Brain microvascular endothelial cell (primary cell): Measurements from ENCODE around the gene SLC5A10.

Experiments
- DNase-seq: peaks from one replicate; pipeline ENCODE4 v3.0.0-alpha.2; 2020
- H3K27ac ChIP-seq: fragments of 250-450 bp; sonication (Bioruptor Pico); 2 replicates; pipeline ENCODE4 v1.5.1; 2020; ENCODE audit warnings: mild to moderate bottlenecking, moderate library complexity
- H3K27me3 ChIP-seq: fragments of 250-450 bp; sonication (Bioruptor Pico); replicated peaks from 2 replicates; pipeline ENCODE4 v1.5.1; 2020; ENCODE audit warnings: mild to moderate bottlenecking
- H3K36me3 ChIP-seq: fragments of 250-450 bp; sonication (Bioruptor Pico); replicated peaks from 2 replicates; pipeline ENCODE4 v1.5.1; 2020; ENCODE audit warnings: mild to moderate bottlenecking
- H3K4me3 ChIP-seq: 2 replicates; pipeline ENCODE4 v1.5.1; 2011; ENCODE audit warnings: low read depth, mild to moderate bottlenecking, control low read depth, low read length, moderate library complexity
- in situ Hi-C: cut with HindIII; loops from 2 replicates; pipeline ENCODE4 v1.10.0; 2017; ENCODE audit warnings: low sequenced_read_pairs, low pct_ligation_motif_present
- TF ChIP-seq, protein P1 (sequence below): IDR thresholded peaks from 2 replicates; pipeline ENCODE4 v1.5.1; 2011; ENCODE audit warnings: low read depth, mild to moderate bottlenecking, moderate library complexity, low read length, control low read depth, inconsistent platforms; ENCODE audit errors: missing control alignments

Gene SLC5A10

DNA sequence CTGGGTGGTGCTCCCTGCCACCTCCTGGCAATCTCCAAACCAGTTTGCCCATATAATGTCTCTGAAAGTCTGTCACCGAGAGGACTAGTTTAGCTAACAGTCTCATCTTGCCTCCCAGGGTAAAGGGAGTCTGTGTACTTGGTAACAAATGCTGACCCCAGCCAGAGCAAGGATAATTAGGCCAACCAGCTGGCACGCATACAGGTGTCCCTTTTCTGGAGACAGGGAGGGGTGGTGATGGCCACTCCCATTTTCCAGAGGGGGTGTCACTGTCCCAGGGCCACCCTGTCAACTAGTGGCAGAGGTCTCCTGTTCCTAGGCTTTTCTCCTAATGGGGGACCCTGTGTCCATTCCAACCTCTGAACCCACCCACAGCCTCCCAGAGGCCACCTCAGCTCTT is 44.5 kb downstream of the SLC5A10 start:
- in situ Hi-C loops: no loop called here
- TF ChIP-seq, protein P1, sequence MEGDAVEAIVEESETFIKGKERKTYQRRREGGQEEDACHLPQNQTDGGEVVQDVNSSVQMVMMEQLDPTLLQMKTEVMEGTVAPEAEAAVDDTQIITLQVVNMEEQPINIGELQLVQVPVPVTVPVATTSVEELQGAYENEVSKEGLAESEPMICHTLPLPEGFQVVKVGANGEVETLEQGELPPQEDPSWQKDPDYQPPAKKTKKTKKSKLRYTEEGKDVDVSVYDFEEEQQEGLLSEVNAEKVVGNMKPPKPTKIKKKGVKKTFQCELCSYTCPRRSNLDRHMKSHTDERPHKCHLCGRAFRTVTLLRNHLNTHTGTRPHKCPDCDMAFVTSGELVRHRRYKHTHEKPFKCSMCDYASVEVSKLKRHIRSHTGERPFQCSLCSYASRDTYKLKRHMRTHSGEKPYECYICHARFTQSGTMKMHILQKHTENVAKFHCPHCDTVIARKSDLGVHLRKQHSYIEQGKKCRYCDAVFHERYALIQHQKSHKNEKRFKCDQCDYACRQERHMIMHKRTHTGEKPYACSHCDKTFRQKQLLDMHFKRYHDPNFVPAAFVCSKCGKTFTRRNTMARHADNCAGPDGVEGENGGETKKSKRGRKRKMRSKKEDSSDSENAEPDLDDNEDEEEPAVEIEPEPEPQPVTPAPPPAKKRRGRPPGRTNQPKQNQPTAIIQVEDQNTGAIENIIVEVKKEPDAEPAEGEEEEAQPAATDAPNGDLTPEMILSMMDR: no peak
- H3K27me3 ChIP-seq: no peaks in the 10 kb centered on the region
- H3K4me3 ChIP-seq: no peak overlapping the region
- H3K36me3 ChIP-seq: peaks cover 2% of the 10 kb centered on the region
- no peak for DNase-seq
- no peak overlapping the region for H3K27ac ChIP-seq

DNA sequence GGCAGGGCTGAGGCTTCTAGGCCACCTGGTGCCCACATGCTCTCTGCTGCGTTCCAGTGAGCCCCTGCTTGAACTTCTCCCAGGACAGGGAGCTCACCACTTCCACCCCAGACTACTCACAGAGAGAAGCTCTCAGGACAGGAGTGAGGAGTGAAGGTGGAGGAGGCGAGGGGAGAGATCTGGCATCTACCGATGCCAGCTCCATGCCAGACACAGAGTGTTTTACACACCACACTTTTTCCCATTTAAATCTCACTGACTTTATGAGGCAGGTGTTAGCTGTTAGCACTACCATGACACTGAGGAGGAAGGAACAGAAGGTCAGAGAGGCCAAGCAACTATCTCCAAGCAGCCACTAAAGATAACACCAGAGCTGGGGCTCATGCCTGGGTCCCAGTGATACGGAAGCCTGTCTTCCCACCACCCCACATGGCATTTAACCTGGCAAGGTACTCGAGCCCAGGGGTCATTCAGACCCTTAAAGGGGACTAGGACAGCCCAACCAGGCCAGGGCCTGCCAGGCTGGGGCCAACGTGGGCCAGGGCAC is 45.8 kb downstream of the SLC5A10 start:
- Histone ChIP-seq H3K36me3 (peaks cover 2% of the 10 kb centered on the region), H3K27ac (no peak overlapping the region), H3K4me3 (no peak overlapping the region), H3K27me3 (no peaks in the 10 kb centered on the region)
- in situ Hi-C loops: no loop called here
- TF ChIP-seq, protein P1: no peak
- DNase-seq: no peak

DNA sequence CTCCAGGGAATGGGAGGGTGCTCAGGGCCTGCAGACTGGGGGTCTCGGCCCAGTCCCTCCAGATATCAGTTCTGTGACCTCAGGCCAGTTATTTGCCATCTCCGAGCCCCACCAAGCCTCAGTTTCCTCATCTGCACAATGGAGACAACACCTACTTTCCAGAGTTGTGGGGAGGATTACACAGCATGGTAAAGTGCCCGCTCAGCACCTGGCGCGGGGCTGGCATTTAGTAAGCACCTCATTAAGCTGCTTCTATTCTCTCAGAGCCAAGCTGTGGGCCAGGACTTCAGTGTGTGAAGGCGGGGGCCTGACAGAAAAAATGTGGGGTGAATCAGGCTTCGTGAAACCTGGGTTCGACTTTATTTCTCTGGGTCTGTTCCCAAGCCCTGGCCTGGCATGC is 47.4 kb downstream of the SLC5A10 start:
- no peak for DNase-seq
- Histone ChIP-seq H3K4me3 (no peak overlapping the region), H3K36me3 (peaks cover 2% of the 10 kb centered on the region), H3K27me3 (no peaks in the 10 kb centered on the region), H3K27ac (no peak overlapping the region)
- TF ChIP-seq, protein P1: no peak
- in situ Hi-C loops: no loop called here

DNA sequence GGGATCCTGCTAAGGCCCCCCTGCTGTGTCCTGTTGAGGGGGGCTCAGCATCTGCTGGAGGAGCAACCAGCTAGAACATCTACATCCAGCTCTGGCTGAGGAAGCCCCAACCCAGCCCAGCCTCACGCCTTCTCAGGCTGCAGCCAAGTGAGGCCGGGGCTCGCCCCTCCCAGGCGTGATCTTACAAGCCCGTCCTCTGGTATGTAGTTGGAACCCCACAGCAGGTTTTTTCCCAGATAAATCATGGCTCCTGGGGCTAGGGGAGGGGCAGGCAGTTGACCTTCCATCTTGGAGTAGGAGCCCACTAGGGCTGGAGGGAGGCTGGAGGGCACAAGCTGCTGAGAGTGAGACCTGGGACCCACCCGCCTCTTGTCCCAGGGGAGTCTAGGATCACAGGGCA is 47.9 kb downstream of the SLC5A10 start:
- no peaks in the 10 kb centered on the region for H3K27me3 ChIP-seq
- TF ChIP-seq, protein P1: no peak
- in situ Hi-C loops: no loop called here

DNA sequence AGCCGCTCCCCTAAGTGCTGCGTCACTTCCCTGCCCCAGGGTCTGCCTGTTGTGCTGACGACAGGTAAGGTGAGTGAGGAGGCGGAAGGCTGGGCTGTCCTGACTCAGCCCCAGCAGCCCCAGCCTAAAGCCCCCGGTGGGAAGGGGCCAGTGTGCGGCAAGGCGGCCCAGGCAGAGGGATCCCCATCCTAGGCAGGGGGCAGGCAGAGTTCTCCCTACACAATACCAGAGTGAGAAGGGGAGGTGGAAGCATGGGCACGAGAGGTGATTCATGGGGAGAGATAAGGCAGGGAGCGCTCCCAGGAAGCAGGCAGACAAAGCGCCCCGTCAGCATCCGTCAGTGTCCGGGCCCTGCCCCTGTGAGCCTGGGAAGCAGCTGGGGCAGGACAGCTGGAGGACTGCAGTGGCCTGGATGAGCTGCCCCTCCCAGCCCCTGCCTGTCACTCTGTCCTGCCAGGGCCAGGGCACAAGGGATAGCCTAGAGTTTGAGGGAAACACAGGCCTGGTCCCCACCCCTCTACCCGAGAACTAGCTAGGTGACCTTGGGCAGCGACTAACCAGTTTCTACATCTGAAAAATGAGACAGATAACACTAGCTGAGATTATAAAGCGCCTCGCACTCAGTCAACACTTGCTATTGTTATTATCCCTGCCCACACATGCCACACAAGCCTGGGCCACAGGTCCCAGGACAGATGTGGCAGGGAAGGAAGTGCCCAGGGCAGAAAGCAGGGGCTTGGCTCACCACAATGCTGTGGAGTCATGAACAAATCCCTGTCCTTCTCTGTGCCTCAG is 48.8 kb downstream of the SLC5A10 start:
- Histone ChIP-seq H3K27me3 (no peaks in the 10 kb centered on the region), H3K36me3 (peaks cover 2% of the 10 kb centered on the region), H3K4me3 (no peak overlapping the region), H3K27ac (peak overlapping the region; percentile 16)
- TF ChIP-seq, protein P1: no peak
- in situ Hi-C loops: no loop called here
- DNase-seq: peak; percentile 68

More for the DNA sequence above, 47.9 kb downstream of the SLC5A10 start:
- DNase-seq: no peak
- Histone ChIP-seq H3K36me3 (peaks cover 2% of the 10 kb centered on the region), H3K27ac (no peak overlapping the region), H3K4me3 (no peak overlapping the region)
